Stimulated activated CD4-positive, alpha-beta T cell treated with anti-CD3 and anti-CD28 coated beads, Interleukin-1b, Interleukin-23, amount 100 ng/mL, for 1 hour (primary cell): ENCODE results near the gene FAM227B.
"Not testable (repeated sequence)": the region's sequence is repeated elsewhere in the genome, so short reads cannot be mapped to it uniquely, and the experiment has no call there.

Source experiments
- DNase-seq, 2 donors: peaks; one replicate each; pipeline ENCODE4 v3.0.0-alpha.2; 2020; ENCODE audit warnings: low read depth in 2 of 2

Gene FAM227B

DNA sequence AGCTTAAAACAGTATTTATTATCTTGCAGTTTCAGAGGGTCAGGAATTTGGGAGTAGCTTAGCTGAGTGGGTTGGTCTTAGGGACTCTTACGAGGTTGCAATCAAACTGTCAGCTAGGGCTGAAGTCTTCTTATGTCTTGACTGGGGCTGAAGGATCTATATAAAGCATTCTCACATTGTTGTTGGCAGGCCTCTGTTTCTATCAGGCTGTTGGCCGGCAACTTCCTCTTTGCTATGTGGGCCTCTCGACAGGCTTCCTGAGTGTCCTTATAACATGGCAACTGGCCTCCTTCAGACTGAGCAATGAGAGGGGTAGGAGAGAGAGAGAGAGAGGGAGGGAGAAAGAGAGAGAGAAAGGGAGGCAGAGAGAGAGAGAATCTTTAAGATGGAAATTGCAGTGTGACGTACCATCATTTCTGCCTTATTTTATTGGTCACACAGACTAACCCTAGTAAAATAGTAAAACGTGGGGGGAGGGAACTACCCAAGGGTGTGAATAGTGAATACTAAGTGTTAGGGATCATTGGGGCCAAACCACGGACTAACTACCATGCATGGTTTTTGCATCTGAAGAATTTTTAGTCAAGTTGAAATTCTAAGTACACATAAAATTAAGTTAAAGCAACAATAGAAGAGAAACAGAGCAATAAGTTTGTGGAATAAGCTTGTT is 181.5 kb downstream of the FAM227B start:
- DNase-seq, result no peak

- no peak for DNase-seq
These were observed 183.9 kb downstream of the FAM227B start for GRCh38 chr15:49436751-49437150.

DNA sequence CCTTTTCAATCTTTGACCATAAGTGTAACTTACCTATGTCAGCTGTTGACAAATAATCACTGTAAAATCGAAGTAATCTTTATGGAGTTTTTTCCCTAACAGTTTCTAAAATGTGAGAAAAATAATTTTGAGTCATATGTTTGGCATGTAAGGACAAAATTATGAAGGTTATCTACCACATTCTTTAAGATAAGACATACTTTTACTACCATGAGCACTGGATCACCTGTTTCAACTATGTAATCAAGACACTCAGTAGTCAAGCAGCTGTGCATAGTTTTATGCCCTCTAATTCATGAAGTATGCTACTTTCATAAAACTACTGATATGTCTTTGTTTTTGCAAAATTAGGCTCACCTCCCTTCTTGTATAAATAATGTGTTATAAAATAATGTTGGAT is 185.4 kb downstream of the FAM227B start:
- DNase-seq, result no peak

GRCh38 chr15:49430046-49430445 is 190.6 kb downstream of the FAM227B start:
- DNase-seq, result no peak

GRCh38 chr15:49428409-49429095 is 192.1 kb downstream of the FAM227B start:
- DNase-seq, result no peak

DNA sequence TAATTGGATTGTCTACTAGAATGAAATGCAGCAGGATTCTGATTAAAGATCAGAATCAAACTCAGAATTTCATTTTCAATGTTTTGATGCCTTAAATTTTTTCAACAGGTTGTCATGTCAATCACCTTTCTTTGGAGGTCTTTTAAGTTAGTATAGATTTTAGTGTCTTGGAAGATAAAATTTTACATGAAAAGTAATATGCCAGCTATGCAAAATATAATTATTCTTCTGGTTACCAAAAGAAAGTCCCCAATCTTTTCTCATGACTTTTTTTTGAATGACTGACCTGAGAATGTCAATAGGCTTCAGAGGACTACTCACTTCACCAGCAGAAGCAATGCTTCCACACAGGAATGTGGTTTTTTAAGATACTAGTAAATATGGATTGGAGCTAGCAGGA is 193.2 kb downstream of the FAM227B start:
- DNase-seq, result no peak

DNA sequence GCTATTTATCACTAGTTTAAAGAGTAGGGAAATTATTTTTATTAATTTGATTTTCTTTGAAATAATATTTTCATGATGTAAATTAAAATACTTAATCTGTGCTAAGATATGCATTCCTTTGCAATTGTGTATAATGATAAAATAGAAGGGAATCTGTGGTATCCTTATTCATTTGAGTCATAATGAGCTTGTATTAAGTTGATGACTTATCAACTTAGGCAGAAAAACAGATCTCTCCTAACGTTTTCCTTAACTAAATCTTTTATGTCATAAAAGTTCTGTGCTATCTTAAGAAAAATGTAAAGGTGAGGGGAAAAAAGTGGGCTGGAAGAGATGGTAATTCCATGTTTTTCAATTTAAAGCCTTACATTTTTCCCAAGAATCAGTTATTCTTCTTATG is 195.7 kb downstream of the FAM227B start:
- no peak for DNase-seq

GRCh38 chr15:49423901-49424550 is 196.6 kb downstream of the FAM227B start:
- DNase-seq, result no peak

DNA sequence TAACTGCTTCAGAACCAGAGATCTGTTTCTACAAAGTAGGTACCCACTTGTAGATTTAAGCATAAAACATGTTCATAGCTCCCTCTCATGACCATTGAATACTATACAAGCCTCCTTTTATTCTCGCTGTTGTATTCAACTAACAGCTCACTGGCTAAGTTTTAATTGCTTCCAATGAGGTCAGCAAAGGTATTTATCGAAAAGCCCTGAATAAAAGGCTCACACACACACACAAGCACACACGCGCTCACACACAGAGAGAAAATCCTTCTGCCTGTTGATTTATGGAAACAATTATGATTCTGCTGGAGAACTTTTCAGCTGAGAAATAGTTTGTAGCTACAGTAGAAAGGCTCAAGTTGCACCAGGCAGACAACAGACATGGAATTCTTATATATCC is 197.6 kb downstream of the FAM227B start, which contains the start of gene FGF7:
FGF7 (plus strand) TSS at position 222 of the 400 bp plus-strand sequence. CDS start 1,056 bp downstream, outside the sequence.
- no peak for DNase-seq

DNA sequence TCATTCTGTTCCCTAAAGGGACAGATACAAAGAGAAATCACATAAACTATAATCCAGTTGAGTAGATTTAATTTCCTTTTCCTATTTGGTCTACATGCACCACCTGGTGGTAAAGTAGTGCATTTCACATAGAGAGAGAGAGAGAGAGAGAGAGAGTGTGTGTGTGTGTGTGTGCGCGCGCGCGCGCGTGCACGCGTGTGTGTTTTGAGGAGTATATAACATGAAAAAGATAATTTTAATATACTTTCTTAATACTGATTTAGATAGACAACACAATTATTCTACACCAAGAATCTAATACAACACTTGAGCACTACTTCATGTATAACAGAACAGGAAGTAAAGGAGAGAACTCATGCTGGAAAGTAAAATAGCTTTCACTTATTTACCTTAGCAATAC is 198.6 kb downstream of the FAM227B start:
- DNase-seq, result peak in 1 of 2 donors; percentile 0

- DNase-seq, result no peak
These were observed 201.8 kb downstream of the FAM227B start for GRCh38 chr15:49418811-49419210.

DNA sequence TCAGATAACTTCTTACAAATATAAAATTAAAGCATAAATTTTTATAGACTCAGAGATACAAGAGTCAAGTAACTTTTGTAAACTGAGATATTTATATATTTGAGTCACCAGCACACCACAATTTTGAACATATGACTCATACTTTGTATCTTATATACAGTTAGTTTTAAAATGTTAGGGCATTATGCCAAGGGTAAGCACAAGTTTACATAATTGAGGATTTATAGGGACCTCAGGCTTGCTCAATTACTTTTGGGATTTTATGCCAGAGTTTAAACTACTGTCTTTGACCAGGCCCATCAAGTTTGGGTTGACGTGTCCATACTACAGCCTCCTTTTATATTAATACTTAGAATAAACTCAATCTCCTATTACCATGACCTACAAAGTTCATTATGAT is 205.0 kb downstream of the FAM227B start:
- no peak for DNase-seq

DNA sequence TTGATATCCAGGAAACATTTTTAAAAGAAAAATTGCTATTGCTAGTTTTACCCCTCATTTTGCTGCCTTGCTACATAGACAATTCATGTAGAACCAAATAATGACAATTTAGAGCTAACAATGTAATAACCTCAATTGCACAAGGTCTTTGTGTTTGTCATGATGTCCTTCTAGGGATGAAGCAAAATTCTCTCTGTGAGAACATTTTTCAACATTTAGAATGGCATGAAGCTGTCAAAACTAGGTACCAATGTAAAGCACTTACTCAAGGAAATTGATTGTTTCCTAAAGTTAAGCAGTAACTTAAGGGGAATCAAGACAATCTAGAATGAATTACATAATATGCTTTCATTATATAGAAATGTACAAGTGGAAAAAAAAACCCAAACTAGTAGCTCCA is 205.5 kb downstream of the FAM227B start:
- no peak for DNase-seq

DNA sequence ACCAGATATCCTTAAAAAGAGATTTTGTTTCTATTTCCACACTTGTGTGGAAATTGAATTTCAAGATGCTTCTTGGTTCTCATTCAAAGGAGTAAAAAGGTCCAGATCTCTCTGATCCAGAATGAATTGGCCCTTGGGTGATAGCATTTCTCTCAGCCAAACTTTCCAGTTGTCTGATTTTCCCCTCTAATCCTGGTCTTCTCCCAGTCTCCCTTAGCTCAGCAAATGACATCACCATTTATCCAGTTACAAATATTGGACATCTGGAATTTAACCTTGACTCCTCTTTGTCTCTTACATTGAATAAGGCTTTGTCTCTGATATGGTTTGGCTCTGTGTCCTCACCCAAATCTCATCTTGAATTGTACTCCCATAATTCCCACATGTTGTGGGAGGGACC is 207.8 kb downstream of the FAM227B start:
- no peak for DNase-seq

DNA sequence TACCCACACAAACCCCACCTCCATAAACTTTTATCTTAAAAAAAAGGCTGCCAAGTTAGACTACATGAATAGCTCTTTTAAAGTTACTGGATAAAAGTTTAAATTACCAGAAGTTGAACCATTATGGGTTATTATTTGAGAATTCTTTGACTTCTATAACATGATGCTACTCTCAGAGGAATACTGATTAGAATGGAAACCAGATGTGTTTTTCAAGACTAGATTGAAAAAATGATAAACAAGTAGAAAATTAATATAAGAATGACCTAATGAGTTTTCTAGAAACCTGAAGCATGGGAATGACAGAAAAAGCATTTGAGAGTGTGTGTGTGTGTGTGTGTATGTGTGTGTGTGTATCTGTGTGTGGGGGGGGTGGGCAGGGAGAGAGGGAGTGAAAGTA is 210.0 kb downstream of the FAM227B start:
- no peak for DNase-seq

GRCh38 chr15:49406352-49407118 is 214.1 kb downstream of the FAM227B start:
- DNase-seq, result no peak

DNA sequence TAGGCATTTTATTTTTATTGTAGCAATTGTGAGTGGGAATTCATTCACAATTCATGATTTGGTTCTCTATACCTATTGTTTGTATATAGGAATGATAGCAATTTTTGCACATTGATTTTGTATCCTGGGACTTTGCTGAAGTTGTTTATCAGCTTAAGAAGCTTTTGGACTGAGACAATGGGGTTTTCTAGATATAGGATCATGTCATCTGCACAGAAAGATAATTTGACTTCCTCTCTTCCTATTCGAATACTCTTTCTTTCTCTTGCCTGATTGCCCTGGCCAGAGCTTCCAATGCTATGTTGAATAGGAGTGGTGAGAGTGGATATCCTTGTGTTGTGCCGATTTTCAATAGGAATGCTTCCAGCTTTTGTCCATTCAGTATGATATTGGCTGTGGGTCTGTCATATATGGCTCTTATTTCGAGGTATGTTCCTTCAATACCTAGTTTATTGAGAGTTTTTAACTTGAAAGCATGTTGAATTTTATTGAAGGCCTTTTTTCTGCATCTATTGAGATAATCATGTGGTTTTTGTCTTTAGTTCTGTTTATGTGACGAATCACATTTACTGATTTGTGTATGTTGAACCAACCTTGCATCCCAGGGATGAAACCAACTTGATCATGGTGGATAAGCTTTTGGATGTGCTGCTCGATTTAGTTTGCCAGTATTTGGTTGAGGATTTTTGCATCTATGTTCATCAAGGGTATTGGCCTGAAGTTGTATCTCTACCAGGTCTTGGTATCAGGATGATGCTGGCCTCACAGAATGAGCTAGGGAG is 217.9 kb downstream of the FAM227B start:
- DNase-seq, result not testable (repeated sequence)

DNA sequence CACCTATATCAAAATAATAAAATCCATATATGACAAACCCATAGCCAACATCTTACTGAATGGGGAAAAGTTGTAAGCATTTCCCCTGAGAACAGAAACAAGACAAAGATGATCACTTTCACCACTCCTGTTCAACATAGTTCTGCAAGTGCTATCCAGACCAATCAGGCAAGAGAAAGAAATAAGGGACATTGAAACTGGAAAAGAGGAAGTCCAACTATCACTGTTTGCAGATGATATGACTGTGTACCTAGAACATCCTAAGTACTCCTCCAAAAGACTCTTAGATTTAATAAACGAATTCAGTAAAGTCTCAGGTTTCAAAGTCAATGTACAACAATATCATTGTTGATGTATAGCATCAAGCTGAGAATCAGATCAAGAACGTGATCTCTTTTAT is 233.1 kb downstream of the FAM227B start:
- no peak for DNase-seq

- DNase-seq, result no peak
These were observed 237.4 kb downstream of the FAM227B start for GRCh38 chr15:49383266-49383665.

DNA sequence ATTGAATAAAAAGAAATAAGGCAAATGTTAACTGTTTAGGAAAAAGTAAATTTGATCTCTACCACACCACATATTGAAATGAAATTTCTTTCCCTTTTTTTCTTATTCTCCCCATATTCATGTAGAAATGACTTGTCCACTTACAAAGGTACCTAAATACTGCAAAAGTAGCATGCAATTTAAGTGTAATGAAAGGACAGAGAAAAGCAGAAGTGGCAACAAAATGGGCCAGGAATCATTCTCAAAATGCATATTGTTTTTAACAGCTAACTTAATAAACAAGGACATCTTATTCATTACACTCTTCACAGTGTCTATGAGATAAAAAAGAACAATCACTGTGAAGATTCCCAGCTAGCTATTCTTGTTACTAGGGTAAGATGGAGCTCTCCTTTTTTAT is 238.2 kb downstream of the FAM227B start:
- no peak for DNase-seq

- DNase-seq, result no peak
These were observed 239.7 kb downstream of the FAM227B start for GRCh38 chr15:49380912-49381311.
